LNCaP clone FGC (cell line): Measurements from ENCODE around the gene TYW3.

Experiments used
- DNase-seq: peaks from one replicate; pipeline ENCODE4 v3.0.0-alpha.2; 2011; ENCODE audit warnings: low read depth
- H3K4me3 ChIP-seq: 2 replicates; pipeline ENCODE4 v1.5.1; 2011; ENCODE audit warnings: mild to moderate bottlenecking, low read depth, low read length, control low read depth
- CTCF ChIP-seq: IDR thresholded peaks from 2 replicates; pipeline ENCODE4 v1.5.1; 2012; ENCODE audit warnings: mild to moderate bottlenecking; ENCODE audit not compliant: control insufficient read depth, insufficient read depth; ENCODE audit errors: extremely low read depth

The TYW3 gene

GRCh38 chr1:74772945-74773344 lies 40.0 kb downstream of the TYW3 start:
- TF ChIP-seq CTCF: no peak
- DNase-seq: no peak
- no peak overlapping the region for H3K4me3 ChIP-seq

GRCh38 chr1:74773582-74773981 lies 40.6 kb downstream of the TYW3 start:
- no peak overlapping the region for H3K4me3 ChIP-seq
- TF ChIP-seq CTCF: no peak
- DNase-seq: no peak

GRCh38 chr1:74775735-74776134 lies 42.8 kb downstream of the TYW3 start:
- DNase-seq: no peak
- TF ChIP-seq CTCF: no peak
- no peak overlapping the region for H3K4me3 ChIP-seq

- no peak overlapping the region for H3K4me3 ChIP-seq
- DNase-seq: no peak
- no peak for TF ChIP-seq CTCF
These were observed 44.6 kb downstream of the TYW3 start for GRCh38 chr1:74777525-74777924.

GRCh38 chr1:74779750-74780149 lies 46.8 kb downstream of the TYW3 start:
- no peak for TF ChIP-seq CTCF
- no peak for DNase-seq
- no peak overlapping the region for H3K4me3 ChIP-seq

- no peak for TF ChIP-seq CTCF
- no peak for DNase-seq
- H3K4me3 ChIP-seq: no peak overlapping the region
These were observed 47.6 kb downstream of the TYW3 start for GRCh38 chr1:74780594-74780993.

GRCh38 chr1:74785944-74786343 lies 53.0 kb downstream of the TYW3 start:
- no peak for TF ChIP-seq CTCF
- no peak overlapping the region for H3K4me3 ChIP-seq
- DNase-seq: no peak
